HUES48 (cell line): ENCODE results near the gene CMTM4.
"Not testable (repeated sequence)": the region's sequence is repeated elsewhere in the genome, so short reads cannot be mapped to it uniquely, and the experiment has no call there.

Experiments
- H3K27ac ChIP-seq: one replicate; pipeline ENCODE4 v1.7.0; 2013; ENCODE audit warnings: low read depth, low read length, inconsistent platforms
- H3K27me3 ChIP-seq: 2 replicates; pipeline ENCODE4 v1.6.1; 2013; ENCODE audit warnings: mild to moderate bottlenecking, low read length; ENCODE audit not compliant: control insufficient read depth, insufficient read depth
- H3K36me3 ChIP-seq: 2 replicates; pipeline ENCODE4 v1.6.1; 2013; ENCODE audit warnings: low read length; ENCODE audit not compliant: control insufficient read depth, insufficient read depth
- H3K4me1 ChIP-seq: 2 replicates; pipeline ENCODE4 v1.6.1; 2013; ENCODE audit warnings: mild to moderate bottlenecking, low read length; ENCODE audit not compliant: control insufficient read depth, insufficient read depth
- H3K4me3 ChIP-seq: 2 replicates; pipeline ENCODE4 v1.5.1; 2013; ENCODE audit warnings: mild to moderate bottlenecking, low read depth, low read length
- H3K9ac ChIP-seq: 2 replicates; pipeline ENCODE4 v1.6.1; 2013; ENCODE audit warnings: mild to moderate bottlenecking, low read depth, low read length, moderate library complexity
- H3K9me3 ChIP-seq: 2 replicates; pipeline ENCODE4 v1.6.1; 2013; ENCODE audit warnings: low read length; ENCODE audit not compliant: control insufficient read depth, insufficient read depth

The CMTM4 gene

GRCh38 chr16:66574531-66574930 is 122.0 kb downstream of the CMTM4 start:
- Histone ChIP-seq H3K4me1 (no peaks in the 10 kb centered on the region; the same call in 1 of the 2 replicates), H3K9me3 (no peaks in the 10 kb centered on the region), H3K9ac (no peak overlapping the region), H3K27ac (no peak overlapping the region), H3K36me3 (no peaks in the 10 kb centered on the region), H3K4me3 (no peak overlapping the region), H3K27me3 (peaks cover 29% of the 10 kb centered on the region)

GRCh38 chr16:66574081-66574480 is 122.5 kb downstream of the CMTM4 start:
- H3K27me3 ChIP-seq, result peaks cover 24% of the 10 kb centered on the region
- no peak overlapping the region for H3K27ac ChIP-seq
- no peaks in the 10 kb centered on the region for H3K36me3 ChIP-seq
- no peaks in the 10 kb centered on the region; the same call in 1 of the 2 replicates for H3K4me1 ChIP-seq
- no peak overlapping the region for H3K4me3 ChIP-seq
- no peaks in the 10 kb centered on the region for H3K9me3 ChIP-seq
- H3K9ac ChIP-seq, result no peak overlapping the region

GRCh38 chr16:66572356-66572755 is 124.2 kb downstream of the CMTM4 start:
- Histone ChIP-seq H3K4me3 (no peak overlapping the region), H3K9ac (no peak overlapping the region), H3K4me1 (no peaks in the 10 kb centered on the region), H3K9me3 (no peaks in the 10 kb centered on the region), H3K27ac (no peak overlapping the region), H3K36me3 (no peaks in the 10 kb centered on the region), H3K27me3 (peaks cover 7% of the 10 kb centered on the region)

- H3K4me3 ChIP-seq, result no peak overlapping the region
- no peak overlapping the region for H3K27ac ChIP-seq
- H3K9ac ChIP-seq, result no peak overlapping the region
Measured at GRCh38 chr16:66569827-66570405, 126.6 kb downstream of the CMTM4 start.

GRCh38 chr16:66569131-66569530 is 127.4 kb downstream of the CMTM4 start:
- H3K9me3 ChIP-seq, result no peaks in the 10 kb centered on the region
- H3K4me3 ChIP-seq, result no peak overlapping the region
- H3K27ac ChIP-seq, result no peak overlapping the region
- H3K4me1 ChIP-seq, result no peaks in the 10 kb centered on the region
- H3K27me3 ChIP-seq, result no peaks in the 10 kb centered on the region
- no peak overlapping the region for H3K9ac ChIP-seq
- H3K36me3 ChIP-seq, result no peaks in the 10 kb centered on the region

More at GRCh38 chr16:66569827-66570405, 126.6 kb downstream of the CMTM4 start:
- H3K27me3 ChIP-seq, result no peaks in the 10 kb centered on the region
- H3K9me3 ChIP-seq, result no peaks in the 10 kb centered on the region
- no peaks in the 10 kb centered on the region for H3K4me1 ChIP-seq
- no peaks in the 10 kb centered on the region for H3K36me3 ChIP-seq

- Histone ChIP-seq H3K36me3 (no peaks in the 10 kb centered on the region), H3K9ac (no peak overlapping the region), H3K9me3 (no peaks in the 10 kb centered on the region), H3K27ac (no peak overlapping the region), H3K27me3 (no peaks in the 10 kb centered on the region), H3K4me3 (no peak overlapping the region), H3K4me1 (no peaks in the 10 kb centered on the region)
Measured at GRCh38 chr16:66568355-66568754, 128.2 kb downstream of the CMTM4 start.

GRCh38 chr16:66567270-66567669 is 129.3 kb downstream of the CMTM4 start:
- not testable (repeated sequence) for H3K27ac ChIP-seq, H3K36me3 ChIP-seq, H3K9ac ChIP-seq, H3K4me1 ChIP-seq, H3K4me3 ChIP-seq, H3K27me3 ChIP-seq, H3K9me3 ChIP-seq

- Histone ChIP-seq H3K27me3 (no peaks in the 10 kb centered on the region), H3K4me1 (no peaks in the 10 kb centered on the region), H3K36me3 (no peaks in the 10 kb centered on the region), H3K9me3 (no peaks in the 10 kb centered on the region), H3K9ac (no peak within 1 kb of the TSS), H3K4me3 (no peak within 1 kb of the TSS), H3K27ac (no peak within 1 kb of the TSS)
Measured at GRCh38 chr16:66566051-66566901, 130.3 kb downstream of the CMTM4 start, which contains the start of gene CMTM1. TSS of gene CMTM1 (plus strand) at chr16:66566439. CDS start at chr16:66566514, 75 bp downstream.
